ENCODE data around the gene IQSEC1.

IQSEC1 gene

GRCh38 chr3:13046569-13047274, 26.5 kb downstream of the IQSEC1 start:
- DNase-seq: no peak

DNA sequence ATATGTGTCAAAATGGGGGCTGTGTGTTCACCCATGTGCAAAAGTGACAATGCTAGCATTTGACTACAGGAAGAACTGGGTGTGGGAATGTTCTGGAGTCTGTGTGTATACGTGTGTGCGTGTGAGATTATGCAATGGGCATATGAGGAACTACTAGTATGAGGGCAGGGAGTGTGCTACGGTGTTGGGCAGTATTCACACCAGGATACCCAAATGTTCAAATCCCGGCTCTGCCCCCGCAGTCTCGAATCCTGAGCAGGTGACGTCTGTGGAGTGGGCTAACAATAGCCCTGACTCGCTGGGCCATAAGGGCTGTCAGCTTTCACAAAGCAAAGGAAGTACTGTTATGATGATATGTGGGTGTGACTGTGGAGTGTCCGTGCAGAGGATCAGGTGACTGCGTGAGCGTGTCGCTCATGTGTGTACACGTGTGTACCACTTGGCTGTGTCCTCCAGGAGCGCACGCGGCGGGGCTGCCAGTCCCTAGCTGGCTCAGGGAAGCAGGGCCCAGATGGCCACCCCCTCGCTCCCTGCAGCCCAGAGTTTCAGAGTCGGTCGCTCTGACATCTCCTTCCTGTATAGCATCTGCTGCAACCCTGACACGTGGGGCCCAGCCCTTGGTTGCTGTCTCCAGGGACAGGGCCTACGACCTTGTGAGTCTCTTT, 27.2 kb downstream of the IQSEC1 start:
- DNase-seq: peak; percentile 21

DNA sequence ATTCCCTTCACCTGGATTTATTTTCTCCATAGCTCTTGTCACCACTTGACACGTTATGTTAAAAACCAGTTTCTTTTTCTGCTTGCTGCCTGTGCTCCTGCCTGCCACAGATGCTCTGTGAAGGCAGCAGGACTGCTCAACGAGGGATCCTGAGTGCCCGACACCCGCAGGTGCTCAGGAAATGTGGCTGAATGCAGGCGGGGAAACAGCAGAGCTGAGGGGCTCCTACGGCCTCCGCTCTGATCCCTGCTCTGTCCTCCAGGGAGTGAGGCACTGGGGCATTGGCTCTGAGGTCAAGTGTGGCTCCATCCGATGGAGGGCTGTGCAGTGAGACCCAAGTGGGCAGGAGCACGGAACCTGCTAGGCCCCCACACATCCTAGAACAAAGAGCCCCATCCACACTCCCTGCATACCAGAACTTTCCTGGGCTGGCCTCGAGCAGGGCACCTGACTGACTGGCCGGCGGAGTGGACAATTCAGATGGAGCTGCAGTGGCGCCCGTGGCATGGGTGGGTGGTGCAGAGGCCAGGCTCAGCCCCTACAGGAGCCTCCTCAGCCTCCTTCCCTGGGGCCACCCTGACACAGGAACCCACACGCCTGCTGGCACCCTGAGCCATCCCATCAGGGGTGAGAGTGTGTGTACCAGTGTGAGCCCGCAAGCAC, 27.9 kb downstream of the IQSEC1 start:
- DNase-seq: no peak

- no peak for DNase-seq
Observed at GRCh38 chr3:13044496-13045240, 28.6 kb downstream of the IQSEC1 start.

GRCh38 chr3:13043656-13044055, 29.6 kb downstream of the IQSEC1 start:
- DNase-seq: no peak

- no peak for DNase-seq
Observed at GRCh38 chr3:13042715-13043271, 30.4 kb downstream of the IQSEC1 start.

DNA sequence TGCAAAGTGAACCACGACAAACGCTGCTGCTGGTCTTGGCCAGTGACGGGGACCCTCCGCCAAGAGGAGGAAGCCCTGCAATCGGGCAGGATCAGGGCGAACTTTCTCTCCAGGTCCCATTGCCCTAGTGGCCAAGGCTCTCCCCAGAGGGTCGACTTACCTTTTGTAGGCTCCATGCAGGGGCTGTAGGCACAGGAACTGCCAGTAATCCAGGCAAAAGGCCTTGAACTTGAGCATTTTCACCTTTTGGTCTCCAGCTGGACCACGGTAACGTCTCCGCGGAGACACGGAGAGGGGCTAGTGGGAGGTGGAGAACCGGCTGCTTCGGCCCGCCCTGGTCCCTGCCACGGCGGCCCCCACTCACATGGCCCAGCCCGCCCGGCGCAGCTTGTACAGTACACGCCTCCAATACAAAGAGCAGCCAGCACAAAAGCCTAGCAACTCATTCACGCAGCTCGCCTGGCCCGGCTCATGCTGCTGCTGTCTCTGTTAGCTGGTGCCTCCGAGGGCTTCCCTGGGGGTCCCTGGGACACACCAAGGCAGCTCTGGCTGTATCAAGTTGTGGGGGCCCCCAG, 31.0 kb downstream of the IQSEC1 start:
- no peak for DNase-seq

DNA sequence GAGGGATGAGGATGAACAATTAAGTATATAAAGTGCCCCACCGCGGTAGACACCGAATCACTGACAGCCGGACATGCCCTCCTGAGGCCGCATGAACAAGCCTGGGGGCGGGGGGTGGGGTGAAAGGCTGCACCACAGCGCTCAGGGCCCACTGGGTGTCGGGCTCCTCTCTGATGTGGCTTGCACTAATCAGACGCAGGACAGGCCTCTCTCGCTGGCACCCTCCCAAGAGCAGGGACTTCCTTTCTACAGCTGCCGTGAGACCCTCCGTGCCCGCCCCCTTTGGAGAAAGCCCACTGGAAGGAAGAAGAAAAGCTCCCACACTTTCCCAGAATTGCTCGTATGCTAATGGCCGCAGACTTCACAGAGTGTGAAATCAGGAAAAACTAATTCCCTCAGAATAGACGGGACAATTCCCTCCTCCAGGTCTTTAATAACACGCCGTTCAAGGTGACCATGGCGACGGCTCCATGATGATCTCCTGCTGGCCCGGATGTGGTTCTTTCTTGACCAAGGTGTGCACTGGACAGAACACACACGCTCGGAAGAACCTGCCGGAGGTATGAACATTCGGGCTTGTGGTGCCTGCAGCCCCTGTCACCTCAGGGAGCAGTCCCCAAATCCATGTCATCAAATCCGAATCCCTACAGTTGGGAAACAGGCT, 32.0 kb downstream of the IQSEC1 start:
- DNase-seq: no peak

GRCh38 chr3:13040361-13041074, 32.7 kb downstream of the IQSEC1 start:
- DNase-seq: peak; percentile 26

DNA sequence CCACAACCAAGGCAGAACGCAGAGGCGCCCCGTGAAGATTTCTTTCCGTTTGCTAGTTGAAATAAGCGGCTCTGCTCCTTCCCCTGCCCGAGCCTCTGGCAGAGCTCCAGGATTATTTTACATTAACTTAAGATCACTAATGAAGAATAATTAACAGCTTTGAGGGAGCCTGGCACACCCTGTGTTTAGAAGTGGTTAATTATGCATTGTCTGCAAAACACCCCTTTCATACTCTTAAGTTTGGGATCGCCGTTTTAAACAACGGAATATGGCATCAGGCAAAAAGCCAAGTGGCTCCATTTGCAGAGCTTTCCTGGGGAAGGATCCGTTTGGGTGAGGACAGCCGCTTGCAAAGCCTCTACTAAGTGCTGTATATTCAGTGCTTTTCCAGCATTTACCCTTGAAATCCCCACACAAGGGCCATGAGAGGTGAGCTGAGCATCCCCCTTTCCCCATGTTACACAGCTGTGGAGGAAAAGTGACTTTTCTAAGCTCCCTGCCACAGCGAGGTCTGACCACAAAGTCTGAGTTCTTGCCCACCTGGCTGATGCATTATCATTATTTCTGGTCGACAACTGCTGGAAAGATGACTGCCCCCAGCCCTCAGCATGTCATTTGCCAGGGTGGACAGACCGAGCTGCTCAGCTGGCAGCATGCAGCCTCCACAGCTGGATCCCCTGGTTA, 33.9 kb downstream of the IQSEC1 start:
- DNase-seq: no peak

- DNase-seq: no peak
Observed at GRCh38 chr3:13037458-13038117, 35.6 kb downstream of the IQSEC1 start.

GRCh38 chr3:13034861-13035260, 38.4 kb downstream of the IQSEC1 start:
- DNase-seq: no peak

DNA sequence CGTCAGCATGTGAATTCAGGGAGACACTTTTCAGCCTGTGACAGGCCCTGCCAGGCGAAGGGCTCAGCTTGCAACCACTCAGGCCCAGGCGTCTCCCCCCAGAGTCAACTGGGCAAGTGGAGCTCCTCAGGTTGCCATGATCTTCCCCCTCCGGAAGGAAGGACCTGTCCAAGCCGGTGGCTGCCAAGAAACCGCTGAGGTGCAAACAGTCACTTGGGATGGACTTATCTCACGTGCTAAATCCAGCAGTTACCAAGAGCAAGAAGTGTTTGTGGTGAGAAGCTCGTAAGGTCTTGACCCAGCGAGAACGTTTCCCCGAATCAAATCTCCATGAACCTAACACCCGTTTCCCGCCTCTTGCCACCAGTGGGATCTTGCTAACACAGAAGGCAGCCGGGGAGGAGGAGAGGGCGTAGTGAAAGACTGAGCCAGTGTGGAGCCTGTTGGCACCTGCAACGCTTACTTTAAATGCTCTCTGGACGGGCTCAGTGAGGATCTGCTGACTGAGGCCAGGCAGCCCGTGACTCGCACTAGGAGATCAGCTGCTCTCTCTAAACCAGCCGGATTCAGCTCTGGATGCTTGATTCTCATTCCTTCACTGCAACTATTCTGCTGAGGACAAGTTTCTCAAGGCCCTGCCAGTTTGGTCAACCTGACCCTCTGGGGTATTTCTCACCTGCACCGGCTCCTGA, 39.0 kb downstream of the IQSEC1 start:
- no peak for DNase-seq

DNA sequence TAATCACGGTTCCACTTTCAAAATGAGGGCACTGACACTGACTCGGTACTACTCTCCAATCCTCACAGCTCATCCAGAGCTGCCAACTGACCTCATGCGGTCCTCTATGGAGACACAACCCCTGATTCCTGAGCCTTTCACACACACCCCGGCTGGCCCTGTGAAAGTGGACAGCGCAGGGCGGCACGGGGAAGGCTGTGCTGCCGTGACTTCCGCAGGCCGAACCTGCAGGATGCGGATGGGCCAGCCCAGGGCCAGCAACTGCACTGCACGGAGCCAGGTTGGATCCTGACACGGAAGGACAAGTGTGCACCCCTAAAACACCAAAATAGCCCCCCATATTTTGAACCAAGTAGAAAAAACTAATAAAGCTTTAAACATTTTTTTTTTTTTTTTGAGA, 41.0 kb downstream of the IQSEC1 start:
- DNase-seq: no peak

GRCh38 chr3:13031621-13032020, 41.6 kb downstream of the IQSEC1 start:
- no peak for DNase-seq

DNA sequence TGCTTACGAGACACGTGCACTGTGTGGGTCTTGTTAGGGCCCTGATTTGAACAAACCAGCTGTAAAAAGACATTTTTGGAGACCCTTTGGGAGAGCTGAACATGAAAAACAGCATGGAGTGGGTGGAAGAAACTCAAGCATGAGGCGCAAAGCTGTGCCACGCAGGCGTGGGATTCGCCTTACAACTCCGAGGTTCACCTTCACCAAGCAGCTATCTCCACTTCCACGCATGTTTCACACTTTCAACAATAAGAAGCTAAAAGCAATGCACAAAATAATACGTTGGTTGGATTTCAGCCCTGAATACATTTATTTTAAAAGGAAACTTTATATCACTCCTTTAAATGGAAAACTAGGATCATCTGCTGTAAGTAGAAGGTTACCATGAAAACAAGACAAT, 42.5 kb downstream of the IQSEC1 start:
- no peak for DNase-seq

DNA sequence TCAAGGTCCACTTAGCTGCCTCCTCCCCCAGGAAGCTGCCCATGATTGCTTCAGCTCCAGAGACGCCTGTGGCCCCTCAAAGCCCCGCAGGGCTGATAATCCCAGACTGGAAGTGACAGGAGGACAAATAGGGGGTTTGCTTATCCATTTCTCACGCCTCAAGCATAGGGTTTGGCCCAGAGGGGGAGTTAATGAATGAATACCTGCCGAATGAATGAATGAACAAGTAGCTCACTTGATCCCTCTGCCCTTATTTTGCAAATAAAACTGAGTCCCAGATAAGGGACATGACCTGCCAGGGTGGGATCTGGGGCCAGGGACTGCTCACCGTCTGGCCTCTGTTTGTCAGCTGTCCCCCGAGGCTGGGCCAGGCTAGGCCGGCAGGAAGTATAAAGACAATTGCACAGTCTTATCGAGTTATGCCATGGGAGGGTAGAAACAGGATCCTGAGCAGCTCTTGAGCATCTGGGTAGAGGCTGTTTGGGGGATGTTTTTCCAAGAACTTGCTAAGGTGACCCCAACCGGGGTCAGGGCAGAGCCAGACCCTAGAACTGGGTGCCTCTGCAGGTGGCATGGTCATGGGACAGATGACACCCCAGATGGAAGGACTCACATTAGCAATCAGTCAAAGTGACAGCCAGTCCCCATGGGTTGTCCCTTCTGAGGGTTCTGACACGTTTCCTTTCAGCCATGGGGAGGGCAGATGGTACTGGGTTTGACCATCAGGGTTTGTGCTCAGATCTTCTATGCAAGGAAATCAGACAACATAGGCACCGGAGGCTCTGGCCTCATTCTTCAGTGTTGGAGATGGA, 45.0 kb downstream of the IQSEC1 start:
- DNase-seq: no peak

- DNase-seq: no peak
Observed at GRCh38 chr3:13027154-13027553, 46.1 kb downstream of the IQSEC1 start.

DNA sequence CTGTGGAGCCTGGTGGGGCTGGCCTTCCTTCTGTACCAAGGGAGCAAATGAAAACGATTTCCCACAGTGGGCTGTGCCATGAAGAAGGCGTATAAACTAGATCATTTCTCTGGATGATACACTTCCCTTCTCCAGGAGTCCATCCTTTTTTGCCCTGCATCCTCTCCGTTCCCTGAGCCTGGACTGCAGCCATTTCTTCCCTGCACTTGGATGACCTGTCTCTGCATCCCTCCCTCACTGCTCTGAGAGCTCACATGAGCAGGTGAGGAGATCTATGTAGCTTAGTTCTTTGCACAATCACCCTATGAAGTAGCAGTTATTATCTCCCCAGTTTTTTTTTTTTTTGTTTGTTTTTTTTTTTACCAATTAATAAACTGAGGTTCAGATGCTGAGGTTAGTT, 46.7 kb downstream of the IQSEC1 start:
- no peak for DNase-seq

All from activated CD4-positive, alpha-beta T cell treated with anti-CD3 and anti-CD28 coated beads, Interleukin-2, amount 50 U/mL, for 16 hours (primary cell).